Measurements from ENCODE around the gene TTLL10. TPM values are rescaled to one million over a fixed set of nuclear protein-coding genes. Genes with fewer than 3 reads are reported as not detected.

The TTLL10 gene
- total and polyA plus RNA-seq, 2 of the 8 experiments (the other 6 are each of a cell fraction or from before 2014, with no cell fraction given) = 1.1 to 1.7 TPM

- Histone ChIP-seq H3K9me3 (ENCODE audit: insufficient read depth in 2 of 2, low read depth in 1 of 2, low read length in 1 of 2) (no peaks in the 10 kb centered on the region), H3K36me3 (ENCODE audit: control insufficient read depth in 2 of 4, insufficient read depth in 4 of 4, low read length in 3 of 4) (no peaks in the 10 kb centered on the region), H4K20me1 (replicated peaks in 1 of 2; ENCODE audit: control insufficient read depth in 1 of 2, insufficient read depth in 2 of 2, low read length in 2 of 2) (no peaks in the 10 kb centered on the region), H3K56ac (replicated peaks; ENCODE audit: insufficient read length, low read depth, low read length) (no peak overlapping the region), H3K27ac (ENCODE audit: low read depth, low read length) (no peak overlapping the region), H4K91ac (replicated peaks; ENCODE audit: insufficient read length, low read length) (no peak overlapping the region), H3K23me2 (ENCODE audit: low read depth, low read length) (peaks cover 8% of the 10 kb centered on the region; the same call in 1 of the 2 replicates), H2BK20ac (ENCODE audit: low read length) (no peak overlapping the region), H3K23ac (ENCODE audit: insufficient read length) (no peak overlapping the region), H3K4me2 (ENCODE audit: insufficient read depth in 1 of 2, low read depth in 2 of 2, low read length in 2 of 2) (no peak overlapping the region), H3K4me1 (replicated peaks in 1 of 4; ENCODE audit: control insufficient read depth in 3 of 4, insufficient read depth in 4 of 4, low read length in 3 of 4) (peaks cover 0 to 40% (median 21%) of the 10 kb centered on the region in 4 experiments; a peak in 6 of 7 replicates), H2AFZ (ENCODE audit: low read length) (no peak overlapping the region), H2BK12ac (ENCODE audit: low read depth, low read length) (no peak overlapping the region), H3K27me3 (replicated peaks in 1 of 4; ENCODE audit: control insufficient read depth in 3 of 4, extremely low read depth in 1 of 4, insufficient read depth in 3 of 4, low read length in 3 of 4) (no peaks in the 10 kb centered on the region), H3K4me3 (ENCODE audit: extremely low read depth in 1 of 4, insufficient read depth in 2 of 4, low read depth in 3 of 4, low read length in 4 of 4) (no peak overlapping the region), H3K18ac (ENCODE audit: extremely low read depth, low read length) (no peak overlapping the region), H2AK5ac (ENCODE audit: low read depth, low read length) (no peak overlapping the region), H4K5ac (ENCODE audit: insufficient read length, low read depth, low read length) (no peak overlapping the region), H4K8ac (ENCODE audit: extremely low read depth, insufficient read depth, low read length) (no peak overlapping the region), H3K79me2 (ENCODE audit: control insufficient read depth in 1 of 2, insufficient read depth in 2 of 2, low read length in 2 of 2) (no peaks in the 10 kb centered on the region; a peak in 2 of 4 replicates), H3K14ac (ENCODE audit: insufficient read length) (no peak overlapping the region), H3K9ac (replicated peaks in 1 of 4; ENCODE audit: extremely low read depth in 1 of 4, low read depth in 3 of 4, low read length in 3 of 4) (no peak overlapping the region), H3K79me1 (ENCODE audit: low read depth, low read length) (no peaks in the 10 kb centered on the region; the same call in 1 of the 2 replicates), H3K4ac (replicated peaks; ENCODE audit: insufficient read length, low read depth, low read length) (no peak overlapping the region), H2BK120ac (replicated peaks; ENCODE audit: low read depth, low read length) (no peak overlapping the region), H2BK5ac (ENCODE audit: low read depth, low read length) (no peak overlapping the region), H2BK15ac (ENCODE audit: low read length) (no peak overlapping the region)
- DNase-seq (ENCODE audit: low read depth in 1 of 2, low spot score in 2 of 2) (peak in 1 of 2 experiments; percentile 41), FAIRE-seq (no peak)
- ChIA-PET POLR2A (ENCODE audit: partially characterized antibody) (interaction anchor here (1.1 kb wide), 1 partner anchor 32 kb away, joined by 3 read pairs; no protein-coding TSS in a partner anchor), CTCF (ENCODE audit: partially characterized antibody) (interaction anchor here (1.0 kb wide), 1 partner anchor 125 kb away, joined by 3 read pairs; no protein-coding TSS in a partner anchor)
- TF ChIP-seq EZH2 (IDR thresholded peaks at IDR 0.05; ENCODE audit: low read depth, low read length, severe bottlenecking) (no peak), BACH1 (IDR thresholded peaks at IDR 0.05; ENCODE audit: low read length) (no peak), CBX8 (IDR thresholded peaks at IDR 0.05; ENCODE audit: borderline replicate concordance, low read depth, low read length) (no peak), BCL11A (IDR thresholded peaks at IDR 0.05; ENCODE audit: low read depth in 2 of 2, low read length in 2 of 2) (no peak)
- WGBS, 2 experiments (ENCODE audit: extremely low coverage in 1 of 2, insufficient coverage in 1 of 2, insufficient read length in 1 of 2, insufficient replicate concordance in 2 of 2, low coverage in 1 of 2, low lambda C conversion rate in 2 of 2, missing lambda C conversion rate in 1 of 2) = 93% methylated on average over 26 of the region's 44 CpGs; no CpG with 5 or more reads in 1 of the 2 experiments
These were observed 6.9 kb upstream of the TTLL10 start for GRCh38 chr1:1166642-1167397.

All from H1 (cell line).